GM21717 (cell line): ENCODE results near the gene GALNT17.

Experiments
- ATAC-seq: cut with Tn5 transposase; IDR thresholded peaks from one replicate; pipeline ENCODE4 v1.9.1; 2021; ENCODE audit warnings: mild to moderate bottlenecking, moderate library complexity; ENCODE audit not compliant: unreplicated experiment

GALNT17 gene

DNA sequence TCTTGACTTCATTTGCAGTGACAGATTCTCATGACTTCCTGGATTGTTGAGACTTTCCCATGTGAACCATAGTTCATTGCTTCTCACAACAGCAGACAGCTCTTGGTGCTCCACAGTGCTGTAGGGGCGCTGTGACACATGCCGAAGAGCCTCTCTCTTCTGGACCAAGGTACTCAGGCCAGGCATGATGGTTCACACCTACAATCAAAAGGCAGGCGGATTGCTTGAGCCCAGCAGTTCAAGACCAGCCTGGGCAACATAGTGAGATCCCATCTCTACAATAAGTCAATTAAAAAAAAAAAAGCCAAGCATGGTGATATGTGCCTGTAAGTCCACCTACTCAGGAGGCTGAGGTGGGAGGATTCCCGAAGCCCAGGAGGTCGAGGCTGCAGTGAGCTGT, 354.5 kb downstream of the GALNT17 start:
- no peak for ATAC-seq

DNA sequence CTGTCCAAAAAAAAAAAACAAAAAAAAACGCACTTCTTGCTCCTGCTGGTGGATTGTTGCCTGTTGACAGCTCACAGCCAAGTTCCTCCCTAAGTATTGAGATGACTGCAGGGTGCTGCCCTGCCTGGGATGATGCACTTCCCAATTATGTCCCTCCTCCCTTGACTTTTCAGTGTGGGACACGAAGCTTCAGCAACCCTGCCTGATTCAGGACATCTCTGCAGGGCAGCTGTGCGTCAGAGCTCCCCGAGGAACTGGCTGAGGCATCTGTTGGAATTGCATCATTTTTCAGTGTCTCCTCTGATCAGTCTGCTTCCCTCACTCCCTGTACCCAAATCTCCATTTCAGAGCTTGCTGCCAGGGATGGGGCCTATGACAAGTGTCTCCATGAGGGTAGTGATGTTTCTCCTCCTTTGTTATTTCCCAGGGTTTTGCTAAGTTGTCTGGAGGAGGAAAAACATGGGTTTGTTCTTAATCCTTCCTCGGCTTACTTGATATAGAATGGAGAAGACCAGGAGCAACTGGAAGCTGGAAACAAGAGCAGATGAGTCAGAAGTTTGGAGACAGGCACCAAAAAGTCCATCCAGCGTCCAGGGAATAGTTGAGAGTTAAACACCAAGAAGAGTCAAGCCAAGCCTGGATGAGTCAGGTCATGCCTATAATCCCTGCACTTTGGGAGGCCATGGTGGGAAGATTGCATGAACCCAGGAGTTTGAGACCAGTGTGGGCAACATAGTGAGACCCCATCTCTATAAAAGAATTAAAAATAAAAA, 355.1 kb downstream of the GALNT17 start:
- no peak for ATAC-seq

DNA sequence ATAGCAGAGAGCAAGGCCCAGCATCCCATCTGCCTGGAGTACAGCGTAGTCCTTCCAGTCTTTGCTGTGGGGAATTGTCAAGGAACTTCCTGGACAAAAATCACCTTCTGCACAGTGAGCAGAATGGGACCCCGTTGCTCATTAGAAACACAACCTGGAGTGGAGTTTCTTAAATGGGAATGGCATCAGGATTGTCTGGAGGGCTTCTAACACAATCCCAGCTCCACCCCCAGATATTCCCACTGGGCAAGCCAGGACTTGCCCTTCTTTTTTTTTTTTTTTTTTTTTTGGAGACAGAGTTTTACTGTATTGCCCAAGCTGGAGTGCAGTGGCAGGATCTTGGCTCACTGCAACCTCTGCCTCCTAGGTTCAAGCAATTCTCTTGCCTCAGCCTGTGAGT, 356.4 kb downstream of the GALNT17 start:
- ATAC-seq: no peak

DNA sequence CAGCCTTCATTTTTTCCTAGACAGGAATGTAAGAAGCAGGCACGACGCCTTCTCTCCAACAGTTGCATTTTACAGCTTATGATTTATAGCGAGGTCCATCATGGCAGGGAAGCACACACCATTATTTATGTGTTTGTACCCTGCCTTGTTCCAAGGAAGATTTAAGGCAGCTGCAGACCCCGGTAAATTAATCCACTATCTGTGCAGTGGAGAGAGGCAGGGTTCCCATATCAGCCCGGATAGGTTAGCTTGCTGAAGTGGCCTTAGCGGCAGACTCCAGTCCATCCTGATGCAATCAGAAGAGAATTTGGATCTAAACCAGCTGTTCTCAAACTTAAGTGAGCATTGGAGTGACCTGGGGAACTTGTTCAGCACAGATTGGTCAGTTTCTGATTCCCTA, 359.4 kb downstream of the GALNT17 start:
- no peak for ATAC-seq

DNA sequence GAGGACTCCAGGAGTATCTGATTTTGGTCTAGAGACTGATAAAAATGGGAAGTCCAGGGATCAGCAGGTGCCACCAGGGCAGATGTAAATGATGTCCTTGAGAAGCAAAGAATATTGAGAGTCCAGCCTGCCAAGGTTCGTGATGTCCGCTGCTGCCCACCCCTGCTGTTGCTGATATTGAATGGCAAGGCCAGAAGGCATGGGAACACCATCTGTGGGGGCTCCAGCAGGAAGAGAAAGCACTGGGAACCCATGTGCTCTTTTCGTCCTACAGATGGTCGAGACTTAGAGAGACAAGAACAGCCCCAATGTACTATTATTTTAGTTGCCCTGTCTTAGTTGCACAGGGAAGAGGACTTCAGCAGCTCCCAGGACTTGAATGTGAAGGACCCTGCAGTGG, 363.9 kb downstream of the GALNT17 start:
- no peak for ATAC-seq

DNA sequence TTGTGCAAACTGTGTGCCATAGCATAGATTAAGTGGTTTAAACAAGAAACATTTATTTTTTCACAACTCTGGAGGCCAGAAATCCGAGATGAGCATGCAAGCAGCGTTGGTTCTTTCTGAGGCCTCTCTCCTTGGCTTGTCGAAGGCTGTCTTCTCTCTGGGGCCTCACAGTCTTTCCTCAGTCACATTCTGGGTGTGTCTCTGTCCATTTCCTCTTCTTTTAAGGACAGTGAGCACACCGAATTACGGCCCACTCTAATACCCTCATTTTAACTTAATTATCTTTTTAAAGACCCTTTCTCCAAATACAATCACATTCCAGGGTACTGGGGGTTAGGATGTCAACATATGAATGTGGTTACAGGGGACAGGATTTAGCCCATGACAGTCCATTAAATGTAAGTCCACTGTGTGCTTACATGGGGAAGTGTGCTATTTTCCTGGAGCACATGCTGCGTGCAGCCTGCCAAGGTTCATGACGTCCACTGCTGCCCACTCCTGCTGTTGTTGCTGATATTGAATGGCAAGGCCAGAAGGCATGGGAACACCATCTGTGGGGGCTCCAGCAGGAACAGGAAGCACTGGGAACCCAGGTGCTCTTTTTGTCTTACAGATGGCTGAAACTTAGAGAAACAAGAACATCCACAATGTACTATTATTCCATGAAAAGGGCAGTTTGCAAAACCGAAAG, 365.5 kb downstream of the GALNT17 start:
- ATAC-seq: no peak

DNA sequence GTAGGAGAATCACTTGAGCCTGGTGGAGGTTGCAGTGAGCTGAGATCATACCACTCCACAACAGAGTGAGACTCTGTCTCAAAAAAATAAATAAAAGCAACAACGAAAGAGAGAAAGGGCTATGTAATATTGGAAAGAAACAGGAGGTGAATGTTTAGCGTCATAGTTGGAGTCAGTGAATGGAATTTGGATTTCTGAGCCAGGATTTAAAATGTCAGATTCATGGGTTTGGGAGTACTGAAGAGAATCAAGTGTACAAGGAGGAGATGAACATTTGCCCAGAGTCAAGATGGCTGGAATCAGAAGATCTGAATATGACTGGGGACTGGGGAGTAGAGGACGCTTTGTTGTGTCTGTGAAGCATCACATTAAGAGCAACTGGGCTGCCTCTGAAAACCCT, 366.4 kb downstream of the GALNT17 start:
- no peak for ATAC-seq

DNA sequence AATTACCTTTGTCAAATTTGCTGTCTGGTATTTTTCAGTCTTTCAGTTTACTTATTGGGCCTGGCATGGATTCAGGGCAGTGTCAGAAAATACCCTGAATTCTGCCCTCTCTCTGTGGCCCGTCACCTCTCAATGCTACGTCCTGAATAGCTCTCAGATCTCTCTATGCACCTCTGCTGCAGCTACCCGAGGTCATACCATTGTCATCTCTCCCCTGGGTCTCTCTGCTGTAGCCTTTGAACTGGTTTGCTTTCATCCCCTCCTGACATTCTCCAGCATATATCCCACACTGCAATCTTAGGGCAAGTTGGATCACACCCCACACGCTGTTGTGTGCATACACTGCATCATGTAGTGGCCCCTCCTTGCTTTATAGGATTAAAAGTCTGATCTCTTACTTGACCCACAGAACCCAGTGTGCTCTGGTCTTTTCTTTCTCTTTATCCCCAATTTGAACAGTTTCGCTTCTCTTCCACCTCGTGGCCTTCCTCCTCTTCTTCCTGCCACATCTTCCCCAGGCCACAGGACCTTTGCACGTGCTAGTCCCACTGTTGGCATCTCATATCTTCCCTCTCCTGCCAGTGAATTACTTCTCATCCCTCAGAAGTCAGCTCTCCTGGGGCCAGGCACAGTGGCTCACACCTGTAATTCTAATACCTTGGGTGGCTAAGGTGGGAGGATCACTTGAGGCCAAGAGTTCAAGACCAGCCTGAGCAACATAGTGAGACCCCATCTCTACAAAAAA, 372.9 kb downstream of the GALNT17 start:
- ATAC-seq: no peak

DNA sequence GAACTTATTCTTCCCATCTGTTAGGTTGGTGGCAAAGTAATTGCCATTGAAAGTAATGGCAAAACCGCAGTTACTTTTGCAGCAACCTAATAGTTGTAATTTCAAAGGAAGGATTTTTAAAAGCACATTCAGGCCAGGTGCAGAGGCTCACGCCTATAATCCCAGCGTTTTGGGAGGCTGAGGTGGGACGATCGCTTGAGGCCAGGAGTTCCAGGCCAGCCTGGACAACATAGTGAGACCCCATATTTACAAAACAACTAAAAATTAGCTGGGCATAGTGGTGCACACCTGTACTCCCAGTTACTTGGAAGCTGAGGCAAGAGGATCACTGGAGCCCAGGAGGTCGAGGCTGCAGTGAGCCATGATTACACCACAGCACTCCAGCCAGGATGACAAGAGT, 374.9 kb downstream of the GALNT17 start:
- ATAC-seq: no peak

DNA sequence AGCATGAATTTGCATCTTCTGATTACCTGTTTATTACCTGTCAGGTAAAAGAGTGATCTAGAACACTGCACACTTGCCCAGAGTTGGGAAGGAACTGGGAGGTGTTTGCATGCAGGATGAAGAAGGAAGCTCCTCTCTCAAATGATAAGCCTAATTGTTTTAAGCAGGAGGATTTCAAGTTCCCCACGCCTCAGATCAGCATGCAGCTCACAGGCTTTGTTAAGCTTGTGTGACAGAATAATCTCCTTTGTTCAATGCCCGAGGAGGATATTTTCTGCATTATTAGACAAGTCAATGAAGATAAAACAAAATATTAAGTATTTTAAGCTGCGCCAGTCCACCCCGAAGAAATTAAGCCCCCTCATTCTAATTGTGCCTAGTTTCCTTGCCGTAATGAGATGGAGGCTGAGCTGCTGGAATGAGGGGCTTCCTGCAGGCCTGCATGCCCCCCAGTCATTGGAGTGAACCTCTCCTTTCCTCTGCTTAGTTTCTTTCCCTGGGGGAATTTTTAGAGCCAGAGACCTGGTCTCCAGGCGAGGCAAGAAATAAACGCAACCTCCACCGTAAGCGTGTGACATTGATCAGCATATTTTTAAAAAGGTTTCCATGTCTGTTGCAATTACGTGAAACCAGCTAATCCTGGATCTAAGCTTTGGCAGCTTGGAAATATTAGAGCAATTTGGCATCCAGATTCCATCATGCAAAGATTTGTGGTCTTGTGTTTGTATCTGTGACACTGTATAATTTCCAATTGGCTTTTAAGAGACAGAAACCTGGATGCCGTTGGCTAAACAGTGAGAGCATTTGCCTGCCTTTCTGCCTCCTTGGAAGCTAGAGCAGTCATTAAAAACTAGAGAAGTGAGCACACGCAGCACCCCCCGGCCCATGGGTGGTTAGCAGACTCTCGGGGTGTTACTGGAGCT, 376.0 kb downstream of the GALNT17 start:
- no peak for ATAC-seq

DNA sequence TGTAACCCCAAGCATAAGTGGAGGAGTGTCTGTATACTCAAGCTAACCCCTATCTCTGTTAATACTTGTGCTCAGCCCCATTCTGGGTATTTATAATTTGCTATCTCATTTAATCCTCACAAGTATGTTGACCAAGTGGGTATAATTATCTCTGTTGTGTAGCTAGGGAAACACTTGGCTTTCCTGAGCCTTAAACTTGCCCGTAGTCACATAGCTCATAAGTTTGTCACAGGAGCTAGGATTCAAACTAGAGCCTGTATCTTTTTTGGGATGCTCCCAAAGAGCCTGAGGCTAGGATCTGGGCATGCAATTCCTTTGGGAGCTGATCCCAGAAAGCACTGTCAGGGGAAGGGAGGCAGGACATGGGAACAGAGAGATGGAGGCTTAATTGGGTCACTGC, 377.4 kb downstream of the GALNT17 start:
- no peak for ATAC-seq

DNA sequence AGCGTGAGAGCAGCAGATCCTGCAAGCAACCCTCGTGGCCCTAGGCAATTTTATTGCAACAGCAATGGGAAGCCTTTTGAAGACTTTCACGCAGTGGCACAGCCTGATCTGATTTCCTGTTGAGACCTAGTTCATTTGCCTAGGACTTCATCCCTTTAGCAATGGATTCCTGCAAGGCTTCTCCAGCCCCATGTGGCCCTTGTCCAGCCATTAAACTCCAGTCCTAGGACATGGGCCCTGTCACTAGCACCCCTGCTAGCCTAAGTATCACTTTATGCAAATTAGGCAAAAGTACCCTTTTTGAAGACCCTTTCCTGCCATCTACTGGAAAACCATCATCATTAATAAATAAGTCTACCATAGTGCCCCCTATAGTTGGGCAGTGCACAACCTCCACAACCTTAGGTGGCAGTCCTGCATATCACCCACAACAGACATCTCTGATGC, 379.4 kb downstream of the GALNT17 start:
- ATAC-seq: no peak

DNA sequence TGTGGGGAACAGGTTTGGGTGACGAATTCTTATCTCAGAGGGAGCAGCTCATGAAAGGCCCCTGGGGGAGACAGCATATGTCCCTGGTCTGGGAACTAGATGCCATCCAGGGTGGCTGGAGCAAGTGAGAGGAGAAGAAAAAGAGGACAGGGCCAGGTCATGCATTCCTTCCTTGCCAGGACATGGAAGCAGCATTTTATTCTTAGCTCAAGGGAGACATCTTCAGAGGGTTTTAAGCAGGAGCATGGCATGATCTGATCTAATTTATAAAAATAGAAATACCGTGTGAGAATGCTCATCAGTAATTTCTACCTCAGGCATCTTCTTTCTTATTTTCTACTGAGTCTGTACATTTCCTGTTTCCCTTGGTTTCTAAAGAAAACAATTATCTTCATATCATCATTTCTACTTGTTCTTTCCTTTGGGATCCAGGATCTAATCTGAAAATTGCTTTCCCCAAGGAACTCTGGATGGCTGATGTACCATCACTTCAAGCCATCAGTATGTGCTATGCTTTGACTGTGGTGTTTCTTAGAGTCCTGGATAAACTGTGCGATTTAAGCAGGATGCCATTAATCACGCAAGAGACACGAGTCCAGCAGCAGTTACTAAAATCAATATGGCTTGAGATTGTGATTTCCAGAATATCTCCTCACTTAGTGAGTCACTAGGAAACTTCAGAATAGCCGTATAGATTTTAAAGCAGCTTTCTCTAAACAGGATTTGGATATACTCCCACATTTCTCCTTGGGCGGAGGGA, 386.2 kb downstream of the GALNT17 start:
- no peak for ATAC-seq

DNA sequence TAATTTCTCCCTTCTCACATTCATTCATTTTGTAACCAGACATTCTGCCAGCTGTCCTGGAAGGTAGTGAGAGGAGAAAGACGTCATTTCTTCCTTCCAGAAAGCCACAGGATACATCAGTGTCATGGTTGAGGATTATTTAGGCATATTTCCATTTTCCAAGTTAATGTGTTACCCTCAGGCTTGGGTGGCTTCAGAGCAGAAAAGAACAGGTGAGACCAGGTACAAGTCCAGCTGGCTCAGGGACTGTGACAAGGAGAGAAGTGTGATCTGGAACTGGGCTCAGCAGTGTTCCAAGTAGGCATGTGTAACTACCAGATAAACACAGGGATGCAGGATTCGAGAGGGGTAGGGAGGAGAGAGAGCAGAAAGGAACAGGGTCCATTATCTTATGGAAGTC, 386.9 kb downstream of the GALNT17 start:
- no peak for ATAC-seq

DNA sequence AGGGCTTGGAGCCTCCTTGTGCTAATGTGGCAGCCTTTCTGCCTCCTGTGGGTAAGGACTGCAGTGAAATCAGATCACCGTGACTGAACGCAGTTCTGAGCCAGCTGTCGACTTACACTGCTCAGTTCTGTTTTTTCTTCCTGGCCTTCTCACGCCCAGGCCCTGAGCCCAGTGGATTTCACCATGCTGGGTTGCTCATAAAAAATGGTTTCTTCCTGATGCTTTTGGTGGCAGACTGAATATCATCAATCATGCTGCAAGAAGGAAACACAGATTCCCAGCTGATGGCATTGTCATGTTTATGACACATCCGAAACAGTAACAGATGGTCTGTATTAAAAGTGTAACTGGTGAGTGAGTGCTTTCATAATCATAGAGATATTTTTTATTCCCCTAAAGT, 389.6 kb downstream of the GALNT17 start:
- no peak for ATAC-seq

DNA sequence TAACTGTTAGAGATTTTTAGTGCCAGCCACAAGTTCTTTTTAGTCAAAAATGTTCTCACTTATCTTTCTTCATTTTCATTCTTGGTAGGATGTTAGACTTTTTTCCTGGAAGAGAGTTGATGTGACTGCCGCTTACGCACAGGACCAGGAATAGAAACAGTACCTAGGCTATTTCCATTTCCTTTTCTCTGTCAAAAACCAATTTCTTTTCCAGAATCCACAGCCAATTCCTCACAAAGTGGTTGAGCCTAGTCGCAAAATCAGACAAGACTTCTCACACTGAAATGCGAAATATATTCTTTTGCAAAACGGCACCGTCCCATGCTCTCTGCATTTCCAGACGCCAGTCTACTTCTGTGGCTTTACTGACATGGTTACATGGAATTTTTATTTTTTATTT, 394.2 kb downstream of the GALNT17 start:
- ATAC-seq: no peak

DNA sequence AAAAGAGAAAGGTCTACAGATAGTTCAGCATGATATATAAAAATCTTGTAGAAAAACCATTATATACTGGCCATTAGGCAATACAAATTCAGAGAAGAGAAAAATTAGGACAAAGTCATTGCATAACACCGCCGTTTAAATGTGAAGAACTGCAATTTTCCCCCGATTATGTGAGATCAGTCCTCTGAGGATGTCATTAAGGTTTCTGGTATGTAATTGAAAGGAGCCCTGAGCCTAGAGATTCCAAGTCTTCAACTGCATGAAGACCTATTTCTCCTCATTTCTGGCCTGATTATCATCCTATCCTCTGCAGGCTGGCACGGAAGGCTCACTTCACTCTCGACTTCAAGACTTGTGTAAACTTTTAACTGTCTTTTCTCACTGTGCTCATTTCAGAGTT, 395.3 kb downstream of the GALNT17 start:
- no peak for ATAC-seq

DNA sequence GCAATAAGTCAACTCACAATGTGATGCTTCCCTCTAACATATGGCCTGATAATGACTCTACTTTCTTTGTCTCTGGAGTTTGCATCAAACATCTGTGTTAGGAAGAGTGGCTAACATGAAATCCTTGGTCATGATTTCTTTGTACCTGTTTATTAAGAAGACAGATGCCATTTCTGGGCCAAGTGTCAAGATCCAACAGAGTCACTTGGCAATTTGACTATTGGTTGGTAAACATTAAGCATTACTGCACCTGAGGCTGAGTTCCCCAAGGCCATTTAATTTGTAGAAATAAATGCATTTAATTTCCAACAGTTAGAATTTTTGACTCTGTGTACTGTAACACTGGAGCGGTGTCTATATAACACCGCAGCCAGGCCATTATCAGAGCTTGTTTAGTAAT, 403.7 kb downstream of the GALNT17 start:
- ATAC-seq: no peak

DNA sequence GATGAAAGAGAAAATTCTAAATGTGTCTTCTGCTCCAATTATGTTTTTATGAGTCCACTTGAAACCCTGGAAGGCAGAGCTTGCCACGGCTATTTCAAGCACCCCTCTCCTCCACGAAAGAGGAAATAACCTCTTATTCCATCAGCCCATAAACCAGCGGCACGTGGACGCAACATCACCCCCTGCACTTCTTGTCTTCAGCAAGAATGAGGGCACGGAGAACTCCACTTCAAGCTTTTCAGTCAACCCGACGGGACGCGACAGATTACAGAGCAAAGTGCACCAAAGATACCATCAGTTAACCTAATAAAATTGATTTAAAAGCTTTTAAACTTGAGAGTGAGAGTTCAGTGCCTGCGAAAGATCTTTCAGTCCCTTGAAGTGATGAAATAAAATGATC, 406.3 kb downstream of the GALNT17 start:
- no peak for ATAC-seq

DNA sequence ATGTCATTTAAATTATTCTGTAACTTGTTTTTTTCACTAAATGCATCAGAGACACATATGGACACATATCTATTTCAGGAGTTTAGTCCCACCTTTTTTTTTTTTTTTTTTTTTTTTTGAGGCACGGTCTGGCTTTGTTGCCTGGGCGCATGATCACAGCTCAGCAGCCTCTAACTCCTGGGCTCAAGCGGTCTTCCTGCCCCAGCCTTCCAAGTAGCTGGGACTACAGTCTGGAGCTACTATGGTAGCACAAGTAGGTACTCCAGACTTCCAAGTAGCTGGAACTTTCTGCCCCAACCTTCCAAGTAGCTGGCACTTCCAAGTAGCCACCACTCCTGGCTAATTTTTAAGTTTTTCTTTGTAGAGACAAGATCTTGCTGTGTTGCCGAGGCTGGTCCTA, 407.7 kb downstream of the GALNT17 start:
- ATAC-seq: no peak
